Fibroblast of mammary gland (primary cell): ENCODE data around the gene SPATA22.

Experiments
- DNase-seq: peaks from one replicate; pipeline ENCODE4 v3.0.0-alpha.2; 2010; ENCODE audit warnings: low read depth
- H3K4me3 ChIP-seq: 2 replicates; pipeline ENCODE4 v1.5.1; 2011; ENCODE audit warnings: low read depth, mild to moderate bottlenecking, low read length, moderate library complexity; ENCODE audit not compliant: control insufficient read depth
- CTCF ChIP-seq: conservative IDR thresholded peaks from 2 replicates; pipeline ENCODE4 v1.5.1; 2011; ENCODE audit warnings: low read depth, low read length, inconsistent platforms; ENCODE audit not compliant: control insufficient read depth, insufficient read depth

The SPATA22 gene

GRCh38 chr17:3510090-3510489 is 38.5 kb upstream of the SPATA22 start:
- no peak overlapping the region for H3K4me3 ChIP-seq
- TF ChIP-seq CTCF = no peak
- DNase-seq = no peak

- no peak for TF ChIP-seq CTCF
- H3K4me3 ChIP-seq = no peak overlapping the region
- DNase-seq = no peak
Observed at GRCh38 chr17:3507869-3508268, 36.2 kb upstream of the SPATA22 start.

GRCh38 chr17:3507071-3507470 is 35.5 kb upstream of the SPATA22 start:
- TF ChIP-seq CTCF = no peak
- DNase-seq = no peak
- H3K4me3 ChIP-seq = no peak overlapping the region

GRCh38 chr17:3506054-3506453 is 34.4 kb upstream of the SPATA22 start:
- no peak for TF ChIP-seq CTCF
- H3K4me3 ChIP-seq = no peak overlapping the region
- no peak for DNase-seq

- DNase-seq = no peak
- no peak overlapping the region for H3K4me3 ChIP-seq
- no peak for TF ChIP-seq CTCF
Observed at GRCh38 chr17:3505008-3505407, 33.4 kb upstream of the SPATA22 start.

- TF ChIP-seq CTCF = no peak
- no peak for DNase-seq
- H3K4me3 ChIP-seq = no peak overlapping the region
Observed at GRCh38 chr17:3503285-3503684, 31.7 kb upstream of the SPATA22 start.

- no peak for TF ChIP-seq CTCF
- no peak for DNase-seq
- H3K4me3 ChIP-seq = no peak overlapping the region
Observed at GRCh38 chr17:3502466-3502865, 30.8 kb upstream of the SPATA22 start.
